ENCODE measurements around the gene DACH1.

- TF ChIP-seq EZH2phosphoT487 (IDR thresholded peaks at IDR 0.05; ENCODE audit: borderline replicate concordance, low read length) = no peak
- TF ChIP-seq CTCF (conservative IDR thresholded peaks at IDR 0.05; ENCODE audit: low read depth, low read length) = no peak
Measured at GRCh38 chr13:71882120-71882519, 15.1 kb upstream of the DACH1 start.

Data from PC-3 (cell line).